Osteoblast (primary cell): ENCODE data around the gene LRRC9. TPM values are rescaled to one million over a fixed set of nuclear protein-coding genes. Genes with fewer than 3 reads are reported as not detected.
A peak's percentile ranks its signal among the peaks of the same experiment; 100 is the strongest.

Experiments
- DNase-seq: peaks from one replicate; pipeline ENCODE4 v3.0.0; 2011; ENCODE audit warnings: low spot score, mixed read lengths; ENCODE audit not compliant: insufficient read length; ENCODE audit errors: missing footprints
- H2AFZ ChIP-seq: 2 replicates; pipeline ENCODE4 v1.6.0; 2011; ENCODE audit warnings: mild to moderate bottlenecking, low read length
- H3K27ac ChIP-seq: 2 replicates; pipeline ENCODE4 v1.5.1; 2011; ENCODE audit warnings: mild to moderate bottlenecking, low read depth, low read length, moderate library complexity
- H3K27me3 ChIP-seq: 2 replicates; pipeline ENCODE4 v1.6.0; 2012; ENCODE audit warnings: mild to moderate bottlenecking, control low read depth, inconsistent platforms, low read length, moderate library complexity; ENCODE audit not compliant: insufficient read depth
- H3K36me3 ChIP-seq: 2 replicates; pipeline ENCODE4 v1.5.1; 2011; ENCODE audit warnings: mild to moderate bottlenecking, low read length, control low read depth, moderate library complexity; ENCODE audit not compliant: insufficient read depth
- H3K4me1 ChIP-seq: 2 replicates; pipeline ENCODE4 v1.5.1; 2011; ENCODE audit warnings: mild to moderate bottlenecking, low read length, control low read depth, moderate library complexity; ENCODE audit not compliant: insufficient read depth
- H3K4me2 ChIP-seq: 2 replicates; pipeline ENCODE4 v1.6.0; 2011; ENCODE audit warnings: mild to moderate bottlenecking, low read length; ENCODE audit not compliant: insufficient read depth
- H3K4me3 ChIP-seq: fragments of 200-600 bp; sonication (generic); 3 replicates; pipeline ENCODE4 v1.5.1; 2012; ENCODE audit warnings: mild to moderate bottlenecking, low read length, inconsistent platforms; ENCODE audit not compliant: insufficient read depth
- H3K79me2 ChIP-seq: 2 replicates; pipeline ENCODE4 v1.6.0; 2012; ENCODE audit warnings: mild to moderate bottlenecking, low read length, control low read depth, inconsistent platforms; ENCODE audit not compliant: insufficient read depth
- H3K9me3 ChIP-seq: 2 replicates; pipeline ENCODE4 v1.5.1; 2011; ENCODE audit warnings: low read depth, low read length, control low read depth
- H4K20me1 ChIP-seq: 2 replicates; pipeline ENCODE4 v1.6.0; 2012; ENCODE audit warnings: mild to moderate bottlenecking, low read length, control low read depth; ENCODE audit not compliant: insufficient read depth
- CTCF ChIP-seq: IDR thresholded peaks from 2 replicates; pipeline ENCODE4 v1.5.1; 2011; ENCODE audit warnings: mild to moderate bottlenecking, low read depth, low read length, moderate library complexity; ENCODE audit errors: extremely low read depth
- total RNA-seq: library from RNA; depleted of rRNA; stranded (reverse); fragments of >200 nt; gene quantifications from 2 replicates; pipeline ENCODE4 v1.2.3, GENCODE V29; 2012

Gene LRRC9
- total RNA-seq, 1 donor, result not detected

- H3K4me3 ChIP-seq, result no peak overlapping the region
- no peak overlapping the region for H2AFZ ChIP-seq
- no peaks in the 10 kb centered on the region for H4K20me1 ChIP-seq
- H3K79me2 ChIP-seq, result no peaks in the 10 kb centered on the region
- no peaks in the 10 kb centered on the region for H3K9me3 ChIP-seq
- no peaks in the 10 kb centered on the region for H3K27me3 ChIP-seq
- no peak for TF ChIP-seq CTCF
- peak; percentile 14 for DNase-seq
- H3K27ac ChIP-seq, result no peak overlapping the region
- no peaks in the 10 kb centered on the region for H3K4me1 ChIP-seq
- no peak overlapping the region for H3K4me2 ChIP-seq
- H3K36me3 ChIP-seq, result no peaks in the 10 kb centered on the region
These were observed 66.7 kb downstream of the LRRC9 start for GRCh38 chr14:59986556-59987059.

GRCh38 chr14:59997449-59997848 lies 77.5 kb downstream of the LRRC9 start:
- Histone ChIP-seq H3K27me3 (no peaks in the 10 kb centered on the region), H4K20me1 (no peaks in the 10 kb centered on the region), H3K9me3 (no peaks in the 10 kb centered on the region), H3K4me3 (no peak overlapping the region), H3K4me1 (no peaks in the 10 kb centered on the region), H3K27ac (no peak overlapping the region), H3K4me2 (no peak overlapping the region), H3K36me3 (no peaks in the 10 kb centered on the region), H3K79me2 (no peaks in the 10 kb centered on the region), H2AFZ (no peak overlapping the region)
- TF ChIP-seq CTCF, result no peak
- DNase-seq, result peak; percentile 19

GRCh38 chr14:59997966-59998365 lies 78.0 kb downstream of the LRRC9 start:
- H3K27ac ChIP-seq, result no peak overlapping the region
- no peak overlapping the region for H3K4me3 ChIP-seq
- no peak overlapping the region for H2AFZ ChIP-seq
- DNase-seq, result no peak
- no peak overlapping the region for H3K4me2 ChIP-seq
- TF ChIP-seq CTCF, result no peak
- no peaks in the 10 kb centered on the region for H3K27me3 ChIP-seq
- H4K20me1 ChIP-seq, result no peaks in the 10 kb centered on the region
- no peaks in the 10 kb centered on the region for H3K79me2 ChIP-seq
- no peaks in the 10 kb centered on the region for H3K9me3 ChIP-seq
- H3K4me1 ChIP-seq, result no peaks in the 10 kb centered on the region
- H3K36me3 ChIP-seq, result no peaks in the 10 kb centered on the region

DNA sequence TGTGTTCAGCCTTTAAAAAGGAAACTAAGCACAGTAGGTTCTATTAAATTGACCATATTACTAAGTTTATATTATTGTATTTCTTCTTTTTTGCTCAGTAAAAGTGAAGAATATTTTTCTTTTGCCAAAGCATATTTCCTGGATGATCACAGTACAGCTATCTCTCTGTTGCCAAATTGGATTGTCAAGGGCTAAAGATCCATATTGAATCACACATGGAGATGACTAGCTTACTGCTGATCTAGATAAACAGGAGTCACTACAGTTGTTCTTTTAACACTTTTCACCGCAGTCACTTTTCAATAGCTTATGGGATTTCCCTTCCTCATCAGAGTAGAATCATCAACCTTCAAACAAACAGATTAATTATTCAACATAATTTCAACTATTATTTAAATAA lies 78.6 kb downstream of the LRRC9 start:
- no peak for DNase-seq
- Histone ChIP-seq H3K9me3 (no peaks in the 10 kb centered on the region), H3K27ac (no peak overlapping the region), H4K20me1 (no peaks in the 10 kb centered on the region), H3K4me2 (no peak overlapping the region), H3K4me1 (no peaks in the 10 kb centered on the region), H3K4me3 (no peak overlapping the region), H3K27me3 (no peaks in the 10 kb centered on the region), H3K36me3 (no peaks in the 10 kb centered on the region), H2AFZ (no peak overlapping the region), H3K79me2 (no peaks in the 10 kb centered on the region)
- TF ChIP-seq CTCF, result no peak
